DND-41 (cell line): ENCODE data around the gene ERC1.

Experiments
- CTCF ChIP-seq: IDR thresholded peaks from 2 replicates; pipeline ENCODE4 v1.5.1; 2012; ENCODE audit warnings: borderline replicate concordance, low read length, moderate library complexity, mild to moderate bottlenecking; ENCODE audit not compliant: poor library complexity, severe bottlenecking; ENCODE audit errors: extremely low read depth
- EZH2 ChIP-seq: IDR thresholded peaks from 3 replicates; pipeline ENCODE4 v1.6.1; 2012; ENCODE audit warnings: borderline replicate concordance, low read depth, mild to moderate bottlenecking, moderate library complexity, low read length, inconsistent platforms; ENCODE audit not compliant: severe bottlenecking

- TF ChIP-seq CTCF (no peak), EZH2 (no peak)
Observed at GRCh38 chr12:1108276-1108675, 117.3 kb downstream of the ERC1 start.
